NCI-H748 (cell line): ENCODE results near the gene ZNF232.
"Not testable (repeated sequence)": the region's sequence is repeated elsewhere in the genome, so short reads cannot be mapped to it uniquely, and the experiment has no call there.

Experiments used
- DNase-seq: peaks from one replicate; lab custom pipeline; 2025; ENCODE audit not compliant: unreplicated experiment; lab: John Stamatoyannopoulos, UW

Gene ZNF232

GRCh38 chr17:5099271-5099670 is 12.4 kb downstream of the ZNF232 start:
- DNase-seq, result no peak

- peak; percentile 98 for DNase-seq
These were observed 14.4 kb downstream of the ZNF232 start for GRCh38 chr17:5097101-5097834.

GRCh38 chr17:5096731-5097100 is 15.0 kb downstream of the ZNF232 start:
- no peak for DNase-seq

GRCh38 chr17:5092218-5093010 is 19.3 kb downstream of the ZNF232 start:
- no peak for DNase-seq

- no peak for DNase-seq
These were observed 31.1 kb downstream of the ZNF232 start for GRCh38 chr17:5080591-5080990.

GRCh38 chr17:5078106-5079028 is 33.3 kb downstream of the ZNF232 start, which contains the start of gene ZFP3:
ZFP3 (plus strand) TSS chr17:5078467; CDS start chr17:5091505, 13,038 bp downstream.
- peak; percentile 96 for DNase-seq

- DNase-seq, result no peak
These were observed 33.9 kb downstream of the ZNF232 start for GRCh38 chr17:5077781-5078105.

- DNase-seq, result not testable (repeated sequence)
These were observed 34.4 kb downstream of the ZNF232 start for GRCh38 chr17:5077275-5077674.

- not testable (repeated sequence) for DNase-seq
These were observed 36.2 kb downstream of the ZNF232 start for GRCh38 chr17:5075472-5075871.

GRCh38 chr17:5069724-5070123 is 42.0 kb downstream of the ZNF232 start:
- DNase-seq, result no peak

- DNase-seq, result no peak
These were observed 43.4 kb downstream of the ZNF232 start for GRCh38 chr17:5068236-5068635.

GRCh38 chr17:5065227-5065744 is 46.4 kb downstream of the ZNF232 start:
- no peak for DNase-seq
